HepG2 (cell line): ENCODE results near the gene ATP2B3. TPM values are rescaled to one million over a fixed set of nuclear protein-coding genes. Genes with fewer than 3 reads are reported as not detected.

Experiments
- FOXO4 ChIP-seq: sonication (generic); formaldehyde crosslinking; conservative IDR thresholded peaks from 2 replicates; pipeline ENCODE4 v1.8.1; 2023; ENCODE audit warnings: missing genetic modification reagents
- GABPB1 ChIP-seq: IDR thresholded peaks from 2 replicates; pipeline ENCODE4 v1.6.1; 2016; ENCODE audit warnings: mild to moderate bottlenecking, missing genetic modification reagents, moderate library complexity, missing compliant biosample characterization
- HDAC1 ChIP-seq: sonication (generic); formaldehyde crosslinking; IDR thresholded peaks from 2 replicates; pipeline ENCODE4 v1.5.1; 2020; ENCODE audit warnings: mild to moderate bottlenecking, missing genetic modification reagents
- HNRNPL ChIP-seq: fragments of 200-400 bp; formaldehyde crosslinking; IDR thresholded peaks from 2 replicates; pipeline ENCODE4 v1.6.1; 2017; ENCODE audit warnings: mild to moderate bottlenecking, low read depth, low read length
- JDP2 ChIP-seq: sonication (generic); formaldehyde crosslinking; IDR thresholded peaks from 2 replicates; pipeline ENCODE4 v1.8.1; 2022; ENCODE audit warnings: missing genetic modification reagents, borderline replicate concordance
- KLF13 ChIP-seq: sonication (generic); formaldehyde crosslinking; IDR thresholded peaks from 2 replicates; pipeline ENCODE4 v1.4.0; 2020; ENCODE audit warnings: mild to moderate bottlenecking, missing genetic modification reagents
- MEIS1 ChIP-seq: sonication (generic); formaldehyde crosslinking; IDR thresholded peaks from 2 replicates; pipeline ENCODE4 v1.9.0; 2021; ENCODE audit warnings: mild to moderate bottlenecking, missing genetic modification reagents, moderate library complexity, borderline replicate concordance
- MTA3 ChIP-seq: sonication (generic); formaldehyde crosslinking; IDR thresholded peaks from 2 replicates; pipeline ENCODE4 v1.4.0; 2020; ENCODE audit warnings: missing genetic modification reagents
- MTF2 ChIP-seq: sonication (generic); formaldehyde crosslinking; IDR thresholded peaks from 2 replicates; pipeline ENCODE4 v1.5.0; 2020; ENCODE audit warnings: missing genetic modification reagents, borderline replicate concordance
- NPAS2 ChIP-seq: sonication (generic); formaldehyde crosslinking; IDR thresholded peaks from 2 replicates; pipeline ENCODE4 v1.8.0; 2022; ENCODE audit warnings: mild to moderate bottlenecking, missing genetic modification reagents, borderline replicate concordance
- PRDM15 ChIP-seq: sonication (generic); formaldehyde crosslinking; IDR thresholded peaks from 2 replicates; pipeline ENCODE4 v1.4.0; 2020; ENCODE audit warnings: missing genetic modification reagents
- RARA ChIP-seq: IDR thresholded peaks from 2 replicates; pipeline ENCODE4 v1.6.1; 2016; ENCODE audit warnings: missing genetic modification reagents, missing compliant biosample characterization
- RNF2 ChIP-seq: fragments of 450-650 bp; conservative IDR thresholded peaks from 2 replicates; pipeline ENCODE4 v1.6.1; 2016; ENCODE audit warnings: low read depth
- SETDB1 ChIP-seq: sonication (generic); formaldehyde crosslinking; IDR thresholded peaks from 2 replicates; pipeline ENCODE4 v1.5.1; 2020; ENCODE audit warnings: missing genetic modification reagents, mild to moderate bottlenecking, borderline replicate concordance
- TEAD2 ChIP-seq: sonication (generic); formaldehyde crosslinking; IDR thresholded peaks from 2 replicates; pipeline ENCODE4 v1.9.0; 2021; ENCODE audit warnings: missing genetic modification reagents
- TSC22D2 ChIP-seq: sonication (generic); formaldehyde crosslinking; IDR thresholded peaks from 2 replicates; pipeline ENCODE4 v1.5.1; 2020; ENCODE audit warnings: missing genetic modification reagents, mild to moderate bottlenecking, borderline replicate concordance
- ZNF354B ChIP-seq: sonication (generic); formaldehyde crosslinking; IDR thresholded peaks from 2 replicates; pipeline ENCODE4 v1.8.0; 2022; ENCODE audit warnings: mild to moderate bottlenecking, missing genetic modification reagents
- ZNF383 ChIP-seq: sonication (generic); formaldehyde crosslinking; IDR thresholded peaks from 2 replicates; pipeline ENCODE4 v1.4.0; 2020; ENCODE audit warnings: missing genetic modification reagents, mild to moderate bottlenecking, borderline replicate concordance
- ZNF431 ChIP-seq: sonication (generic); formaldehyde crosslinking; IDR thresholded peaks from 2 replicates; pipeline ENCODE4 v1.9.0; 2022; ENCODE audit warnings: missing genetic modification reagents, low read depth, mild to moderate bottlenecking, borderline replicate concordance
- ZNF709 ChIP-seq: sonication (generic); formaldehyde crosslinking; IDR thresholded peaks from 2 replicates; pipeline ENCODE4 v1.5.0; 2020; ENCODE audit warnings: mild to moderate bottlenecking, missing genetic modification reagents
- ZNF878 ChIP-seq: sonication (generic); formaldehyde crosslinking; IDR thresholded peaks from 2 replicates; pipeline ENCODE4 v1.8.1; 2023; ENCODE audit warnings: mild to moderate bottlenecking, missing genetic modification reagents, moderate library complexity
- ZSCAN12 ChIP-seq: sonication (generic); formaldehyde crosslinking; IDR thresholded peaks from 2 replicates; pipeline ENCODE4 v1.9.0; 2021; ENCODE audit warnings: mild to moderate bottlenecking, missing genetic modification reagents
- polyA plus RNA-seq, 8 experiments: library from polyadenylated mRNA; depleted of rRNA in 3 of 8; stranded (reverse) in 7 of 8; unstranded in 1 of 8; fragments of >200 nt; fragmentation: Illumina TruSeq in 4 of 8; extraction: Trizol in 4 of 8; gene quantifications; 2 replicates each; pipeline versions ENCODE4 v1.2.1 to v1.2.3, GENCODE V29; 2011 to 2016; ENCODE audit warnings: low read depth in 4 of 8, missing spikeins in 1 of 8, mixed read lengths in 1 of 8; ENCODE audit not compliant: insufficient read depth in 1 of 8
- total RNA-seq, 5 experiments: library from RNA; depleted of rRNA; stranded (reverse); fragments of >200 nt; fragmentation: Illumina TruSeq; extraction: Trizol; gene quantifications; 2 replicates each; pipeline ENCODE4 v1.2.3, GENCODE V29; 2016; ENCODE audit warnings: low read depth in 1 of 5
- TF ChIP-seq, protein P1 (sequence below): sonication (generic); formaldehyde crosslinking; IDR thresholded peaks from 2 replicates; pipeline ENCODE4 v1.5.1; 2020; ENCODE audit warnings: missing genetic modification reagents, mild to moderate bottlenecking, borderline replicate concordance
- TF ChIP-seq, protein P2 (sequence below): sonication (generic); formaldehyde crosslinking; IDR thresholded peaks from 2 replicates; pipeline ENCODE4 v1.8.0; 2022; ENCODE audit warnings: missing genetic modification reagents, mild to moderate bottlenecking, borderline replicate concordance

ATP2B3 gene
- total and polyA plus RNA-seq, 2 of the 13 experiments (the other 11 are each of a cell fraction or from before 2014, with no cell fraction given) = not detected

- TF ChIP-seq FOXO4 = 0 out of 2 replicates have a peak, but pooled peaks have one; percentile 21
- no peak for TF ChIP-seq RNF2
- TF ChIP-seq, protein P1, sequence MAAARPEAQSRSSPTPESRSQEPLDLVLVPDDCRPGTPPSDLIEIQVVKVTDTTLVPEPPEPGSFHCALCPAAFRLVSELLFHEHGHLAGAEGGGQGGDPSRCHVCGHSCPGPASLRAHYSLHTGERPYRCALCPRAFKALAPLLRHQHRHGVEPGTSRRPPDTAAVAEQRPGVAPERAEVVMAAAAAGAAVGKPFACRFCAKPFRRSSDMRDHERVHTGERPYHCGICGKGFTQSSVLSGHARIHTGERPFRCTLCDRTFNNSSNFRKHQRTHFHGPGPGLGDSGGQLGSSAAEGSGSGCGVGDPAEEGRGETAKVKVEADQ = no peak
- no peak for TF ChIP-seq TSC22D2 (CRISPR knock-in tag)
- no peak for TF ChIP-seq ZNF383 (CRISPR knock-in tag)
- no peak for TF ChIP-seq NPAS2 (CRISPR knock-in tag)
- TF ChIP-seq, protein P2, sequence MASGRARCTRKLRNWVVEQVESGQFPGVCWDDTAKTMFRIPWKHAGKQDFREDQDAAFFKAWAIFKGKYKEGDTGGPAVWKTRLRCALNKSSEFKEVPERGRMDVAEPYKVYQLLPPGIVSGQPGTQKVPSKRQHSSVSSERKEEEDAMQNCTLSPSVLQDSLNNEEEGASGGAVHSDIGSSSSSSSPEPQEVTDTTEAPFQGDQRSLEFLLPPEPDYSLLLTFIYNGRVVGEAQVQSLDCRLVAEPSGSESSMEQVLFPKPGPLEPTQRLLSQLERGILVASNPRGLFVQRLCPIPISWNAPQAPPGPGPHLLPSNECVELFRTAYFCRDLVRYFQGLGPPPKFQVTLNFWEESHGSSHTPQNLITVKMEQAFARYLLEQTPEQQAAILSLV = no peak
- TF ChIP-seq TEAD2 = no peak
- TF ChIP-seq GABPB1 (CRISPR knock-in tag) = peak; percentile 29; the same call in 1 of the 2 replicates
- TF ChIP-seq ZNF709 (CRISPR knock-in tag) = no peak
- no peak for TF ChIP-seq ZNF878 (CRISPR knock-in tag)
- TF ChIP-seq JDP2 (CRISPR knock-in tag) = no peak
- TF ChIP-seq SETDB1 (CRISPR knock-in tag) = no peak
- no peak for TF ChIP-seq MTF2 (CRISPR knock-in tag)
- no peak for TF ChIP-seq MEIS1
- no peak for TF ChIP-seq PRDM15 (CRISPR knock-in tag)
- TF ChIP-seq KLF13 (CRISPR knock-in tag) = no peak
- no peak for TF ChIP-seq HDAC1 (CRISPR knock-in tag)
- TF ChIP-seq ZSCAN12 (CRISPR knock-in tag) = no peak
- no peak for TF ChIP-seq RARA (CRISPR knock-in tag)
- TF ChIP-seq HNRNPL = no peak
- TF ChIP-seq ZNF431 (CRISPR knock-in tag) = no peak
- no peak for TF ChIP-seq MTA3 (CRISPR knock-in tag)
- no peak for TF ChIP-seq ZNF354B (CRISPR knock-in tag)
These were observed 31.9 kb upstream of the ATP2B3 start (continued) for GRCh38 chrX:153485396-153486080.
